Iris pigment epithelial cell (primary cell): Measurements from ENCODE around the gene MRPL38.
"Not testable (repeated sequence)": the region's sequence is repeated elsewhere in the genome, so short reads cannot be mapped to it uniquely, and the experiment has no call there.

ENCODE experiments used
- DNase-seq: peaks from one replicate; pipeline ENCODE4 v3.0.0-alpha.2; 2011; ENCODE audit warnings: low read depth

Gene MRPL38

DNA sequence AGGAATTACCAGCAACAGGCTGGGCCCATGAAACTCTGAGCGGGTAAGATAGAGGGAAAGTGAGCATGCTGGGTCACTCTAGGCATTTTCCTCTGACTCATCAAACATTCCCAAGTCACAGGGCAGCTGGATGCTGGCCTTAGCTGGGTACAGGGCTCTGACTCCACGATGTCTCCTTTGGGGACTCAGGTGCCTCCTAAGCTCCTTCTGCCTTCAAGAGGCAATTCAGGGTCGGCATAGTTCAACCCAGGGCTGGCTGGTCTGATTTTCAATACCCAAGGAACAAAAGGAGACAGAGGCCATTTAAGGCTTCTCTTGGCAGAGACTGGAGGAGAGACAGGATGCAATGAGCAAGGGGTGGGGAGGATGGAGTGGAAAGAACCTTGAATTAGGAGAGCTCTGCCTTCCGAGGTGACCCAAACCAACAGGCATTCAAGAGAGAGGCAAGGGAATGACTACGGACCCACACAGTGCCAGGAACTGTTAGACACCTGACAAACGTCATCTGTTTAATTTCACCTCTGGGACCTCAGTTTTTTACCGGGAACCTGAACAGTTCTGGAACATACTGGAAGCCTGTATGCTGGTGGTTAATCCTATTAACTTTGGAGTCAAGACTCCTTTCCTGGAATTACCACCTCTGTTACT, 50.5 kb downstream of the MRPL38 start:
- DNase-seq = peak; percentile 68

DNA sequence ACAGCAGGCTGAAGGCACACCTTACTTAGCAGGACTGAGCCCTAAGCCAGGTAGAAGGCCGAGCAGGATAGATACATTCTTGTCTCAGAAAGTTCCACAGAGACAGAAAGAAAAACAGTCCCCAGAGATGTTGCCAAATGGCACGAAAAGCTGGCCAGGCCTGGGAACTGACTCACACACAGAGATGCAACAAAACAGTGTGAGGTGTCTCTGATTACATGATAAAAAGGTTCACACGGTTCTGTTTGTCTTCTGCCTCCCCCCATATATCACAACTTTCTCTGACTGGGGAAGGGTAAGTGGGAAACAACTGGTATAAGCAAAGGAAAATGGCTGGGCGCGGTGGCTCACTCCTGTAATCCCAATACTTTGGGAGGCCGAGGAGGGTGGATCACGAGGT, 51.3 kb downstream of the MRPL38 start:
- peak; percentile 90 for DNase-seq

DNA sequence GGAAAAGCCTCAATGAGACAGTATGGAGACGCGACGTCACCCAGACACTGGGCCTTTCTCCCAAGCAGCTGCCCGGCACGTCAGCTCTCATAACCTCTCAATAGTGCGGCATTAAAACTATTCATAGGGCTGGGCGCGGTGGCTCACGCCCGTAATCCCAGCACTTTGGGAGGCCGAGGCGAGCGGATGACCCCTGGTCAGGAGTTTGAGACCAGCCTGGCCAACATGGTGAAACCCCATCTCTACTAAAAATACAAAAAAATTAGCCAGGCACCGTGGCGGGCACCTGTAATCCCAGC, 53.0 kb downstream of the MRPL38 start:
- not testable (repeated sequence) for DNase-seq

DNA sequence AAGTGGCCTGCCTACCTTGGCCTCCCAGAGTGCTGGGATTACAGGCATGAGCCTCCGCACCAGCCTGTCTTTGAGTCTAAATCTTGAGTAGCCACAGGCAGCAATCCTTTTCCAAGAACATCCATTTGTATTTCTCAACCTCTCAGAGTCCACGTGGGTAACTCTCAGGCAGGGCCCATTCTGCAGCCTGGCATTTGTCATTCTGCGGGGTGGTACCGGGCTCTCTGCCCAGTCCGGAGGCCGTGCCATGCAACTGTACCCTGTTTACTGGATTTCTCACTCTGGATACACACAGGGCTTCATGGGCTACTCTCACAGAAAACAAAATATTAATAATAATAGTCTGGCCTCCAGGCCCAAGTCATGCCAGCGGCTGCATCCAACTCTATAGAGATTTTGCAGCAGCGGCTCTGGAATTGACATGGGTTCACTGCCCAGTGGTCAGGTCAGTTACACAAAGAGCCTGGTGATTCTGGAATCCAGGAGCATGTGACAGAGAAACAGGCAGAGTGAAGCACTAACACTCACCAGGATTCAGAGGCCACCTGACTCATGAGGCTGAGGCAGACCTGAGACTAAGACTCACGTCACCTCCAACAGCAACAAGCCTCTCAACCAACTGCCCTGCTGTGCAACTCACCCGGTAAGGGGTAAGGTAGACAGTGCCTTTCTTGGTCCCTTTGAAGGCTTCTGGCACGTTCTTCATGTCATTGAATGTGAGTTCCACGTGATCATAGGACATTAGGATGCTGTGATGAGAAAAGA, 53.6 kb downstream of the MRPL38 start:
- DNase-seq = no peak

DNA sequence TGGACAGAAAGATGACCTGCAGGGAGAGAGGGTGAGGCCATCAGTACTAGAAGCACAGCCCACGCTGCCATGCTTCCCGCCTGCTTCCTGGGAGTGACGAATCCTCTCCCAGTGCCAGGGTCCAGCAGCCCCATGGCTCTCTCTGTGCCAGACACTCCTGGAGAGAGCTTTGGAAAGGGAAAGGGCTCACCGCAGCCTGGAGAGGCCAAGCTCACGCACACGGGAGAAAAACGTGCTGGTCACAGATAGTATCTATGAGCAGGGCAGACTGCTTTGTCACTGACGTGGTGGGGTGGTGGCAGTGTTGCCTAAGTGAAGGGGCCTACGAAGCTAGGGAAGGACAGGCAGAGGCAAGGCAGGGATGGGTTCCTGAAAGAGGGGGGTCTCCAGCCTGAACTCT, 55.0 kb downstream of the MRPL38 start:
- DNase-seq = no peak

DNA sequence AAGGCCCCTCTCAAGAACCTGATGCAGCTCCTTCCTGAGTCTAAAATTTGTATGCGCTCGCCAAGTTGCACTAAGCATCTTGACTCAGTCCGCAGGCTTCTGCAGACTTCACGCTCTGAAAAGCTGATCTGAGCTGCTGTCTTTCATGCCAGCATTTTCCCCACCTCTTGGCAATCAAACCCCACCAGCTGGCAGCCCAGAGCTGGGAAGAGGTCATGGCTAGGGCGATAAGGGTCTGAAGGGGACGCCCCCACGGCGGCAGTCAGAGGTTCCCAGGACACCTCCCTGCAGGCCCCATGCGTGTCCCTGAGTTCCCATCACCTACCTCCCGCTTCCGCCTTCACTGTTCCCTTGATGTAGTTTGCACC, 55.4 kb downstream of the MRPL38 start:
- DNase-seq = no peak
